Measurements from ENCODE around the gene GABRB3.

The GABRB3 gene

GRCh38 chr15:26623071-26623470 lies 149.8 kb downstream of the GABRB3 start:
- H3K4me3 ChIP-seq (ENCODE audit: low read depth, low read length) = no peak overlapping the region
- TF ChIP-seq CTCF (IDR thresholded peaks at IDR 0.05; ENCODE audit: low read depth, low read length) = no peak

DNA sequence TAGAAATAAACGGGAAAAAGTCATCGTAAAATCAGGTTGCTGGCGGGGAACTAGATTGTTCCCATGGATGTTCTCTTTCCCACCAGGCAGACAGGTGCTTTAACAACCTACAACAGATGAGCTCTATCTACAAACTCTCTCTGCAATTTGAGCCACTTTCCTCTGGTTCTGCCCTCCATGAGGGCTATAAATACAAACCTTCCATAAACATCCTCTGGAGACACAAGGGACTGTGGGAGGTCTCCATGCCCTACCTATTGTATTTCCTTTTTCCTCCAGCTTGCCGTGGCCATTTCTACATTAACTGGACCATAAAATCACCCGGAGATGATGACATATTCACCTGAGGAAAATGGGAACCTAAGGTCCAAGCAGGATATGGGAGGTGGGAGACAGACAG lies 151.1 kb downstream of the GABRB3 start:
- TF ChIP-seq CTCF (IDR thresholded peaks at IDR 0.05; ENCODE audit: low read depth, low read length) = no peak
- no peak overlapping the region for H3K4me3 ChIP-seq (ENCODE audit: low read depth, low read length)

- TF ChIP-seq CTCF (IDR thresholded peaks at IDR 0.05; ENCODE audit: low read depth, low read length) = no peak
- no peak overlapping the region for H3K4me3 ChIP-seq (ENCODE audit: low read depth, low read length)
These were observed 152.1 kb downstream of the GABRB3 start for GRCh38 chr15:26620528-26621458.

GRCh38 chr15:26615927-26616302 lies 157.0 kb downstream of the GABRB3 start:
- TF ChIP-seq CTCF (IDR thresholded peaks at IDR 0.05; ENCODE audit: low read depth, low read length) = no peak
- no peak overlapping the region for H3K4me3 ChIP-seq (ENCODE audit: low read depth, low read length)

DNA sequence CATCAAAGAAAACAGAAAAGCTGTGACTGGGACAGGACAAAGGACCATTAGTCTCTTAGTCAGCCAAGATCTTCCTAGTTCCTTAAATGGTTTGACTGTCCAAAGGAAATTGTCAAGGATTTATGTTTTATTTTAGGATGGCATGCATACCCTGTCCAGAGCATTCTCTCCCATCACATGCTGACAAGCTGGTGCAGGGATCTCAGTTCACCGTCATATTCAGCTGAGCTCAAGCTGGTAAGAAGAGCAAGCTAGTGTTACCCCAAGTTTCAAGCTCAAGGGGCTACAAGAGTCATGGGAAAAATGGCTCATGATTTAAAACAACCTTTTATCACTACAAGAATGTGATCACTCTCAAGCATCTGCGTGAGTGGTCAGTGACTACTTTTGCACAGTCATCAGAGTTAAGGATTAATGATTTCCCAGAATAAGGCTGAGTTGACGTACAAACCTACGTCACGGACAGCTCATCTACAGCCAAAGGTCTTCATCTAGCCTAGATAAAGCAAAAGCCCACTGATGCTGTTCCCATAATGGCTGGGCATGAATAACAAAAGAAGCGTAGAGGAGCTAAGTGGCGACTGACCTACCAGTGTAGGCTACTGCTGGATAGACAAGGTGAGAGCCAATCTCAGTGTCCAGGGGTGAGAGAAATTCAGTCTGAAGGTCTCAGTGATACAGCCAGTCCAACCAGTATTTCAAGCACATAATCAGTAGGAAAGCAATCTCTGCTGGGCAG lies 157.5 kb downstream of the GABRB3 start:
- no peak for TF ChIP-seq CTCF (IDR thresholded peaks at IDR 0.05; ENCODE audit: low read depth, low read length)
- H3K4me3 ChIP-seq (ENCODE audit: low read depth, low read length) = no peak overlapping the region

DNA sequence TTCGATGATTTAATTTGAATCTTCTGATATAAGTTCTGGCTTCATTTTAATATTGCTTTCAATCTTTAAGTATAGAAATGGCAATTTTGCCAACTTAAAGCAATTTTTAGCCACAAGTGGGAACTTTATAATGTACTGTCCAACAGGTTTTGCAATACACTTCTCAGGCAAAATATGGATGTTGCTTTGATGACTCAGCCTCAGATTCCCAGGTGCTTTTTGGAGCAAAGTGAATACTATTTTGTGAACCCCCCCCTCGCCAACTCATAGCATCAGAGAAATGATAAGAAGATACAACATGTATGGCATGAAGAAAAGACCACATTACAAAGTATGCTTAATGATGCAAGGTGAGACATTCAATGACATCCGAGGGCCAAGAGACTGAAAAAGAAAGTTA lies 158.1 kb downstream of the GABRB3 start:
- H3K4me3 ChIP-seq (ENCODE audit: low read depth, low read length) = no peak overlapping the region
- no peak for TF ChIP-seq CTCF (IDR thresholded peaks at IDR 0.05; ENCODE audit: low read depth, low read length)

DNA sequence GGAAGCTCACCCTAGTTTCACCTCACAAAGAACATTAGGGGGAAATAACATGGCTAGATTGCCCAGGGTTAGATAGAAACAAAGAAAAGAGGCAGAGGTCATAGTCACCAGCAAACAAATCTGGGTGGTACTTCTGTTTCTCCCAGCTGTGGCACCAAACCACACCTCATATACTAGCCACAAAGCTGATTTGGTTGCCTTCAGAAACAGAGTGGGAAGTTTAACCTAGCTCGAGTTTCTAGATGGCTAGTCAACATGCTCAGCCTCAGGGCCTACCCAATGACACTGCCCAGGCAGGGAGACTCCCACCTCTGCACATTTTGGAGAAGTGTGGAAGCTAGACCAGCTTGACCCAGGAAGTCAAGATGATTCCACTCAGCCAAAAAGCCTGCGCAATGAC lies 174.2 kb downstream of the GABRB3 start:
- no peak overlapping the region for H3K4me3 ChIP-seq (ENCODE audit: low read depth, low read length)
- no peak for TF ChIP-seq CTCF (IDR thresholded peaks at IDR 0.05; ENCODE audit: low read depth, low read length)

Data from WI38 (cell line).